Measurements from ENCODE around the gene MSI2.

Gene MSI2

GRCh38 chr17:57493625-57494024 lies 237.3 kb downstream of the MSI2 start:
- TF ChIP-seq ZC3H10 (CRISPR knock-in tag; IDR thresholded peaks at IDR 0.05) (no peak), CSRNP3 (CRISPR knock-in tag; IDR thresholded peaks at IDR 0.05) (no peak), OSR1 (CRISPR knock-in tag; IDR thresholded peaks at IDR 0.05) (no peak), ESRRG (CRISPR knock-in tag; IDR thresholded peaks at IDR 0.05) (no peak), ZNF70 (CRISPR knock-in tag; IDR thresholded peaks at IDR 0.05) (no peak), TCF4 (CRISPR knock-in tag; IDR thresholded peaks at IDR 0.05; ENCODE audit: borderline replicate concordance) (no peak), PPARA (CRISPR knock-in tag; IDR thresholded peaks at IDR 0.05; ENCODE audit: borderline replicate concordance) (no peak), CSDC2 (CRISPR knock-in tag; IDR thresholded peaks at IDR 0.05) (no peak), GLIS3 (CRISPR knock-in tag; IDR thresholded peaks at IDR 0.05) (no peak), ZNF565 (CRISPR knock-in tag; conservative IDR thresholded peaks at IDR 0.05; ENCODE audit: low read depth) (no peak), ISL1 (CRISPR knock-in tag; IDR thresholded peaks at IDR 0.05) (no peak)
- TF ChIP-seq, protein P1, sequence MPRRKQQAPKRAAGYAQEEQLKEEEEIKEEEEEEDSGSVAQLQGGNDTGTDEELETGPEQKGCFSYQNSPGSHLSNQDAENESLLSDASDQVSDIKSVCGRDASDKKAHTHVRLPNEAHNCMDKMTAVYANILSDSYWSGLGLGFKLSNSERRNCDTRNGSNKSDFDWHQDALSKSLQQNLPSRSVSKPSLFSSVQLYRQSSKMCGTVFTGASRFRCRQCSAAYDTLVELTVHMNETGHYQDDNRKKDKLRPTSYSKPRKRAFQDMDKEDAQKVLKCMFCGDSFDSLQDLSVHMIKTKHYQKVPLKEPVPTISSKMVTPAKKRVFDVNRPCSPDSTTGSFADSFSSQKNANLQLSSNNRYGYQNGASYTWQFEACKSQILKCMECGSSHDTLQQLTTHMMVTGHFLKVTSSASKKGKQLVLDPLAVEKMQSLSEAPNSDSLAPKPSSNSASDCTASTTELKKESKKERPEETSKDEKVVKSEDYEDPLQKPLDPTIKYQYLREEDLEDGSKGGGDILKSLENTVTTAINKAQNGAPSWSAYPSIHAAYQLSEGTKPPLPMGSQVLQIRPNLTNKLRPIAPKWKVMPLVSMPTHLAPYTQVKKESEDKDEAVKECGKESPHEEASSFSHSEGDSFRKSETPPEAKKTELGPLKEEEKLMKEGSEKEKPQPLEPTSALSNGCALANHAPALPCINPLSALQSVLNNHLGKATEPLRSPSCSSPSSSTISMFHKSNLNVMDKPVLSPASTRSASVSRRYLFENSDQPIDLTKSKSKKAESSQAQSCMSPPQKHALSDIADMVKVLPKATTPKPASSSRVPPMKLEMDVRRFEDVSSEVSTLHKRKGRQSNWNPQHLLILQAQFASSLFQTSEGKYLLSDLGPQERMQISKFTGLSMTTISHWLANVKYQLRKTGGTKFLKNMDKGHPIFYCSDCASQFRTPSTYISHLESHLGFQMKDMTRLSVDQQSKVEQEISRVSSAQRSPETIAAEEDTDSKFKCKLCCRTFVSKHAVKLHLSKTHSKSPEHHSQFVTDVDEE (CRISPR knock-in tag; IDR thresholded peaks at IDR 0.05), result no peak
- TF ChIP-seq, protein P2, sequence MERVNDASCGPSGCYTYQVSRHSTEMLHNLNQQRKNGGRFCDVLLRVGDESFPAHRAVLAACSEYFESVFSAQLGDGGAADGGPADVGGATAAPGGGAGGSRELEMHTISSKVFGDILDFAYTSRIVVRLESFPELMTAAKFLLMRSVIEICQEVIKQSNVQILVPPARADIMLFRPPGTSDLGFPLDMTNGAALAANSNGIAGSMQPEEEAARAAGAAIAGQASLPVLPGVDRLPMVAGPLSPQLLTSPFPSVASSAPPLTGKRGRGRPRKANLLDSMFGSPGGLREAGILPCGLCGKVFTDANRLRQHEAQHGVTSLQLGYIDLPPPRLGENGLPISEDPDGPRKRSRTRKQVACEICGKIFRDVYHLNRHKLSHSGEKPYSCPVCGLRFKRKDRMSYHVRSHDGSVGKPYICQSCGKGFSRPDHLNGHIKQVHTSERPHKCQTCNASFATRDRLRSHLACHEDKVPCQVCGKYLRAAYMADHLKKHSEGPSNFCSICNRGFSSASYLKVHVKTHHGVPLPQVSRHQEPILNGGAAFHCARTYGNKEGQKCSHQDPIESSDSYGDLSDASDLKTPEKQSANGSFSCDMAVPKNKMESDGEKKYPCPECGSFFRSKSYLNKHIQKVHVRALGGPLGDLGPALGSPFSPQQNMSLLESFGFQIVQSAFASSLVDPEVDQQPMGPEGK (CRISPR knock-in tag; IDR thresholded peaks at IDR 0.05; ENCODE audit: borderline replicate concordance), result no peak
- ATAC-seq, result no peak

DNA sequence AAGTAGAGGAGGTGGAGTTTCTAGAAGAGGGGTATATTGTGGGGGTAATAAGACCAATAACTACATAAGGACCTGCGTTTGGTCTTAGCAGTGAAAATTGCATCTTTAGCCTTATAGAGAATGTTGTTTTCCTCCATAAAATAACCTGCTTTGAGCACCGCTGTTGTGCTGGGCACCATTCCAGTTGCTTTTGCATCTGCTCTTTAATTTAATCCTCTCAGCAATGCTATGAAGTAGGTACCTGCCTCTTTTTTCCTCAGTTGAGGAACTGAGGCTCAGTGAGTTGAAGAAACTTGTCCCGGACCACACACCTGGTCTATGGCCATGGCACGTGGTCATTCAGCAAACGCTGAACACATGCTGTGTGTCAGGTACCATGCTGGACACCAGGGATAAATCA lies 238.1 kb downstream of the MSI2 start:
- TF ChIP-seq POU6F1 (CRISPR knock-in tag; IDR thresholded peaks at IDR 0.05; ENCODE audit: borderline replicate concordance, low read depth) (no peak), ISL1 (CRISPR knock-in tag; IDR thresholded peaks at IDR 0.05) (no peak), ARNTL (CRISPR knock-in tag; IDR thresholded peaks at IDR 0.05; ENCODE audit: borderline replicate concordance, low read depth) (no peak), ZFP3 (CRISPR knock-in tag; IDR thresholded peaks at IDR 0.05) (no peak), ZNF70 (CRISPR knock-in tag; IDR thresholded peaks at IDR 0.05) (no peak), BACH2 (CRISPR knock-in tag; IDR thresholded peaks at IDR 0.05; ENCODE audit: borderline replicate concordance) (no peak), ZC3H10 (CRISPR knock-in tag; IDR thresholded peaks at IDR 0.05) (no peak), ZNF8 (CRISPR knock-in tag; IDR thresholded peaks at IDR 0.05) (no peak), GLIS3 (CRISPR knock-in tag; IDR thresholded peaks at IDR 0.05) (no peak), CSDC2 (CRISPR knock-in tag; IDR thresholded peaks at IDR 0.05) (no peak), SNAI2 (CRISPR knock-in tag; IDR thresholded peaks at IDR 0.05) (no peak)
- no peak for ATAC-seq

GRCh38 chr17:57495771-57496170 lies 239.4 kb downstream of the MSI2 start:
- ATAC-seq, result no peak
- TF ChIP-seq, protein P2 (CRISPR knock-in tag; IDR thresholded peaks at IDR 0.05; ENCODE audit: borderline replicate concordance), result no peak
- TF ChIP-seq TCF4 (CRISPR knock-in tag; IDR thresholded peaks at IDR 0.05; ENCODE audit: borderline replicate concordance), result no peak
- no peak for TF ChIP-seq ISL1 (CRISPR knock-in tag; IDR thresholded peaks at IDR 0.05)
- TF ChIP-seq, protein P1 (CRISPR knock-in tag; IDR thresholded peaks at IDR 0.05), result no peak
- TF ChIP-seq ZNF565 (CRISPR knock-in tag; conservative IDR thresholded peaks at IDR 0.05; ENCODE audit: low read depth), result no peak
- no peak for TF ChIP-seq CSRNP3 (CRISPR knock-in tag; IDR thresholded peaks at IDR 0.05)
- no peak for TF ChIP-seq POU6F1 (CRISPR knock-in tag; IDR thresholded peaks at IDR 0.05; ENCODE audit: borderline replicate concordance, low read depth)
- no peak for TF ChIP-seq ZNF70 (CRISPR knock-in tag; IDR thresholded peaks at IDR 0.05)
- TF ChIP-seq RARB (CRISPR knock-in tag; IDR thresholded peaks at IDR 0.05), result no peak
- no peak for TF ChIP-seq GLIS3 (CRISPR knock-in tag; IDR thresholded peaks at IDR 0.05)
- TF ChIP-seq ZC3H10 (CRISPR knock-in tag; IDR thresholded peaks at IDR 0.05), result no peak
- TF ChIP-seq ZFP30 (CRISPR knock-in tag; IDR thresholded peaks at IDR 0.05), result no peak
